Mesendoderm (in vitro differentiated cells): Measurements from ENCODE around the gene CCNT1.
A peak's percentile ranks its signal among the peaks of the same experiment; 100 is the strongest.
"Not testable (repeated sequence)": the region's sequence is repeated elsewhere in the genome, so short reads cannot be mapped to it uniquely, and the experiment has no call there.

Source experiments
- DNase-seq: peaks from one replicate; pipeline ENCODE4 v3.0.0; 2013
- H2AK5ac ChIP-seq: 2 replicates; pipeline ENCODE4 v1.6.1; 2013; ENCODE audit warnings: low read length, inconsistent platforms
- H2BK120ac ChIP-seq: 2 replicates; pipeline ENCODE4 v1.6.1; 2013; ENCODE audit warnings: low read depth, mild to moderate bottlenecking, low read length, moderate library complexity, mixed read lengths
- H2BK15ac ChIP-seq: replicated peaks from 2 replicates; pipeline ENCODE4 v1.6.1; 2013; ENCODE audit warnings: low read depth, mild to moderate bottlenecking, moderate library complexity
- H2BK5ac ChIP-seq: 2 replicates; pipeline ENCODE4 v1.6.1; 2013; ENCODE audit warnings: low read length, inconsistent platforms
- H3K18ac ChIP-seq: 2 replicates; pipeline ENCODE4 v1.6.1; 2013; ENCODE audit warnings: mild to moderate bottlenecking, low read length, mixed read lengths
- H3K23ac ChIP-seq: one replicate; pipeline ENCODE4 v1.6.1; 2013; ENCODE audit warnings: low read length
- H3K27ac ChIP-seq: 2 replicates; pipeline ENCODE4 v1.5.1; 2013; ENCODE audit warnings: low read depth, mild to moderate bottlenecking, inconsistent platforms, low read length, moderate library complexity
- H3K27me3 ChIP-seq: 2 replicates; pipeline ENCODE4 v1.6.1; 2013; ENCODE audit warnings: low read length, control low read depth, mild to moderate bottlenecking, inconsistent platforms; ENCODE audit not compliant: insufficient read depth, poor library complexity
- H3K36me3 ChIP-seq: 2 replicates; pipeline ENCODE4 v1.6.1; 2013; ENCODE audit warnings: low read length, inconsistent platforms; ENCODE audit not compliant: control insufficient read depth, insufficient read depth
- H3K4ac ChIP-seq: one replicate; pipeline ENCODE4 v1.6.1; 2013; ENCODE audit warnings: low read depth, mild to moderate bottlenecking, low read length, moderate library complexity
- H3K4me1 ChIP-seq: 2 replicates; pipeline ENCODE4 v1.6.1; 2013; ENCODE audit warnings: low read depth, low read length, inconsistent platforms; ENCODE audit not compliant: control insufficient read depth
- H3K4me2 ChIP-seq: 2 replicates; pipeline ENCODE4 v1.6.1; 2013; ENCODE audit warnings: low read length
- H3K4me3 ChIP-seq: 2 replicates; pipeline ENCODE4 v1.5.1; 2013; ENCODE audit warnings: mild to moderate bottlenecking, low read length
- H3K56ac ChIP-seq: one replicate; pipeline ENCODE4 v1.6.1; 2013; ENCODE audit warnings: low read length
- H3K79me1 ChIP-seq: 2 replicates; pipeline ENCODE4 v1.6.1; 2013; ENCODE audit warnings: low read length, inconsistent platforms
- H3K79me2 ChIP-seq: 2 replicates; pipeline ENCODE4 v1.6.1; 2013; ENCODE audit warnings: mild to moderate bottlenecking, low read length; ENCODE audit not compliant: control insufficient read depth, insufficient read depth
- H3K9ac ChIP-seq: 2 replicates; pipeline ENCODE4 v1.6.1; 2013; ENCODE audit warnings: low read length, inconsistent platforms
- H4K5ac ChIP-seq: one replicate; pipeline ENCODE4 v1.6.1; 2013; ENCODE audit warnings: low read length
- H4K8ac ChIP-seq: one replicate; pipeline ENCODE4 v1.6.1; 2013; ENCODE audit warnings: low read depth, mild to moderate bottlenecking, control low read depth, low read length, moderate library complexity
- WGBS: extraction: QIAGEN DNeasy Blood & Tissue Kit; methylation state at CpG from one replicate; pipeline ENCODE4 v1.1.7; 2013; ENCODE audit warnings: low lambda C conversion rate, missing lambda C conversion rate; ENCODE audit not compliant: insufficient coverage; ENCODE audit errors: extremely low coverage; 5-methylcytosine and 5-hydroxymethylcytosine counted together

The CCNT1 gene

DNA sequence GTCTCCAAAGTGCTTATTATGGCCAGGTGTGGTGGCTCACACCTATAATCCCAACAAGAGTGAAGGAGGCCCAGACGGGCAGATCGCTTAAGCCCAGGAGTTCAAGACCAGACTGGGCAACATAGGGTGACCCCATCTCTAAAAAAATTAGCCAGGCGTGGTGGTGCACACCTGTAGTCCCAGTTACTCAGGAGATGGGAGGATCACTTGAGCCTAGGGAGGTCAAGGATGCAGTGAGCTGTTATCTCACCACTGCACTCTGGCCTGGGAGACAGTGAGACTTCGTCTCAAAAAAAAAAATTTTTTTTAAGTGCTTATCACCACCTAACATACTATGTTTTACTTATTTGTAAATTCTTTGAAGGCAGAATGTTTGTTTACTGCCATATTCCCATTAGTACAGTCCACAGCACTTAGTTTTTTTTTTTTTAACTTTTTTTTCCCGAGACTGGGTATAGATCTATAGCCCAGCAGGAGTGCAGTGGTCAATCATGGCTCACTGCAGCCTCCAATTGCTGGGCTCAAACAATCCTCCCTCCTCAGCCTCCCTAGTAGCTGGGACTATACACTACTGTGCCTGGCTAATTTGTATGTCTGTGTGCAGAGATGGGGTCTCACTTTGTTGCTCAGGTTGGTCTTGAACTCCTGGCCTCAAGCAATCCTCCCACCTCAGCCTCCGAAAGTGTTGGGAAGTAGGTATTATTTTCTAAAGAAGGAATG is 29.7 kb downstream of the CCNT1 start:
- H3K56ac ChIP-seq = no peak overlapping the region
- no peak overlapping the region for H3K4me3 ChIP-seq
- H2BK15ac ChIP-seq = no peak overlapping the region
- H4K5ac ChIP-seq = no peak overlapping the region
- peaks cover 1% of the 10 kb centered on the region for H3K36me3 ChIP-seq
- no peak overlapping the region for H3K27ac ChIP-seq
- H3K4ac ChIP-seq = no peak overlapping the region
- H3K9ac ChIP-seq = no peak overlapping the region
- H4K8ac ChIP-seq = no peak overlapping the region
- H3K79me2 ChIP-seq = peaks cover 5% of the 10 kb centered on the region
- H3K18ac ChIP-seq = no peak overlapping the region
- peaks cover 5% of the 10 kb centered on the region for H3K79me1 ChIP-seq
- no peak overlapping the region for H3K4me2 ChIP-seq
- peaks cover 3% of the 10 kb centered on the region for H3K4me1 ChIP-seq
- H3K23ac ChIP-seq = no peak overlapping the region
- DNase-seq = no peak
- H2BK120ac ChIP-seq = no peak overlapping the region
- no peak overlapping the region for H2BK5ac ChIP-seq
- no peaks in the 10 kb centered on the region for H3K27me3 ChIP-seq
- no peak overlapping the region for H2AK5ac ChIP-seq
- WGBS = no CpG with 5 or more reads among the region's 6 CpGs

DNA sequence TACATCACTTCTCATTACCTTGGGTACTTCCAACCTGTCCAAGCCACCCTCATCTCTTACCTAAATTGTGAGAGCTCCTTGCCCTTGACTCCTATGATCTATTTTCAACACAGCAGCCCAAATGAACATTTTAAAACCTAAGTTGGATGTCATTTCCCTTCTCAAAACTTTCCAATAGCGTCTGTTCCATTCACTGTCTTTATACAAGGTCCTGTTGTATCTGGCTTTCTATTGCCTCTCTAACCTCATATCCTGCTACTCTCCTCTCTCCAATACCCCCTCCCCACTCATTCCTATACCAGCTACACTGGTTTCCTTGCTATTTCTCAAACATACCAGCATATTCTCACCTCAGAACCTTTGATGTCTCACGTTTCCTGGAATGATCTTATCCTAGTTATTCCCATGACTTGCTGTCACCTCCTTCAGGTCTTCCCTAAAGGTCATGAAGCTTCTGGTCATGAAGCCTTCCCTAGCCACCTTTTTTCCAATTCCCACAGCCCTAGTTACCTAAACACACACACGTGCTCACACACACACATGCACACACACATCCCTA is 30.4 kb downstream of the CCNT1 start:
- no peak overlapping the region for H3K27ac ChIP-seq
- no peak overlapping the region for H2BK15ac ChIP-seq
- H2AK5ac ChIP-seq = no peak overlapping the region
- peaks cover 11% of the 10 kb centered on the region for H3K79me2 ChIP-seq
- peak; percentile 87 for DNase-seq
- H3K27me3 ChIP-seq = no peaks in the 10 kb centered on the region
- no peak overlapping the region for H2BK5ac ChIP-seq
- H3K79me1 ChIP-seq = peaks cover 5% of the 10 kb centered on the region
- no peak overlapping the region for H3K18ac ChIP-seq
- H3K4me2 ChIP-seq = no peak overlapping the region
- H3K4me1 ChIP-seq = peaks cover 3% of the 10 kb centered on the region
- H3K23ac ChIP-seq = no peak overlapping the region
- H3K56ac ChIP-seq = no peak overlapping the region
- H3K36me3 ChIP-seq = peaks cover 1% of the 10 kb centered on the region
- H4K5ac ChIP-seq = no peak overlapping the region
- WGBS = no CpG with 5 or more reads among the region's 3 CpGs
- H4K8ac ChIP-seq = no peak overlapping the region
- no peak overlapping the region for H3K9ac ChIP-seq
- no peak overlapping the region for H2BK120ac ChIP-seq
- H3K4me3 ChIP-seq = no peak overlapping the region
- no peak overlapping the region for H3K4ac ChIP-seq

DNA sequence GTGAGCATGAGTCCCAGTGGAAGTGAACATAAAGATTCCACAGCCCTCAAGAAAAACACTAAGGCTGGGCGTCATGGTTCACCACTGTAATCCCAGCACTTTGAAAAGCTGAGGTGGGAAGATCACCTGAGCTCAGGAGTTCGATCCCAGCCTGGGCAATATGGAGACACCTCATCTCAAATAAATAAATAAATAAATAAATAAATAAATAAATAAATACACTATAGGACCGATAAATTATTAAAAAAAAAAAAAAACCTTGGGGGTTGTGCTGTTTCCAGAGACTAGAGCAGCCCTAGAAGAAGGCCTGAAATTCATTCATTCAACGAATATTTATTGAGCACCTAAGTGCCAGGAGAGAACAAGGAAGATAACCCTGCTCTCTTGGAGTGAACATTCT is 33.0 kb downstream of the CCNT1 start:
- Histone ChIP-seq H3K9ac (no peak overlapping the region), H3K4ac (no peak overlapping the region), H3K18ac (no peak overlapping the region), H3K79me2 (peaks cover 33% of the 10 kb centered on the region), H3K56ac (no peak overlapping the region), H3K4me2 (no peak overlapping the region), H3K23ac (no peak overlapping the region), H4K8ac (no peak overlapping the region), H3K36me3 (no peaks in the 10 kb centered on the region), H3K27me3 (no peaks in the 10 kb centered on the region), H2AK5ac (no peak overlapping the region), H3K4me1 (peaks cover 8% of the 10 kb centered on the region), H3K79me1 (no peaks in the 10 kb centered on the region), H2BK120ac (no peak overlapping the region), H2BK5ac (no peak overlapping the region), H3K27ac (no peak overlapping the region), H3K4me3 (no peak overlapping the region), H4K5ac (no peak overlapping the region), H2BK15ac (no peak overlapping the region)
- no peak for DNase-seq
- no CpG with 5 or more reads among the region's 4 CpGs for WGBS

DNA sequence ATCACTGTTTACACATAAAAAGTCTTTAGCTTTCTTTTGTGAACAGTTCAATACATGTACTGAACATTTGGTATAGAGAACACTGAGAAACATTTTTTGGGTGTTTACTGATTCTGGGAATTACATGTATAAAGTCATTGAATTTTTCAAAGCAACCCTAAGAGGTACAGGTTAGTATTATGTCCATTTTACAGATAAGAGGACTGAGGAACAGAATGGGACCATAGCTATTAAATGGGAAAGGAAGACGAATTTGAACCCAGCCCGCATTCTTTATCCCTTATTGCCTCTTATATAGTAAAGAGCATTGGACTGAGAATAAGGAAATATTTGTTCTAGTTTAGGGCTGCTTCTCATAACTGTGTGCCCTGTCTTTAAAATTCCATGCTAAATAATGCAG is 33.6 kb downstream of the CCNT1 start:
- Histone ChIP-seq H3K18ac (no peak overlapping the region), H2BK120ac (no peak overlapping the region), H4K8ac (no peak overlapping the region), H3K36me3 (no peaks in the 10 kb centered on the region), H3K56ac (no peak overlapping the region), H3K27me3 (no peaks in the 10 kb centered on the region), H2AK5ac (no peak overlapping the region), H4K5ac (no peak overlapping the region), H3K4me1 (peaks cover 8% of the 10 kb centered on the region), H3K27ac (no peak overlapping the region), H2BK5ac (no peak overlapping the region), H3K23ac (no peak overlapping the region), H2BK15ac (no peak overlapping the region), H3K79me2 (peaks cover 36% of the 10 kb centered on the region), H3K79me1 (no peaks in the 10 kb centered on the region), H3K9ac (no peak overlapping the region), H3K4ac (no peak overlapping the region), H3K4me3 (no peak overlapping the region), H3K4me2 (no peak overlapping the region)
- no CpG with 5 or more reads among the region's 2 CpGs for WGBS
- DNase-seq = no peak

DNA sequence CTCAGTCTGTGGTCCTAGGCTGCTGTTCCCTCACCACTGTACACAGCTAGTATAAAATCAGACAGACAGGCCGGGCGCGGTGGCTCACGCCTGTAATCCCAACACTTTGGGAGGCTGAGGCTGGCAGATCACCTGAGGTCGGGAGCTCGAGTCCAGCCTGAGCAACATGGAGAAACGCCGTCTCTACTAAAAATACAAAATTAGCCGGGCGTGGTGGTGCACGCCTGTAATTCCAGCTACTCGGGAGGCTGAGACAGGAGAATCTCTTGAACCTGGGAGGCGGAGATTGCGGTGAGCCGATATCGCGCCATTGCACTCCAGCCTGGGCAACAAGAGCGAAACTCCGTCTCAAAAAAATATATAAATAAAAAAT is 34.0 kb downstream of the CCNT1 start:
- Histone ChIP-seq H3K9ac (peak overlapping the region; percentile 61), H3K56ac (peak overlapping the region; percentile 83), H3K79me2 (peaks cover 39% of the 10 kb centered on the region), H3K4me3 (peak overlapping the region; percentile 57), H3K4me2 (peak overlapping the region; percentile 72)
- not testable (repeated sequence) for H3K23ac ChIP-seq, H2BK5ac ChIP-seq, H2BK120ac ChIP-seq, H3K27me3 ChIP-seq, H3K36me3 ChIP-seq, H3K4me1 ChIP-seq, H3K4ac ChIP-seq, H4K8ac ChIP-seq, H3K79me1 ChIP-seq, DNase-seq, H2AK5ac ChIP-seq, H4K5ac ChIP-seq, H2BK15ac ChIP-seq, H3K27ac ChIP-seq, H3K18ac ChIP-seq
- WGBS = no CpG with 5 or more reads among the region's 19 CpGs
